ENCODE measurements around the gene ZNF79.

The ZNF79 gene
- 9.8 to 16.3 (median 10.4) reads per million in 4 donors for total RNA-seq

DNA sequence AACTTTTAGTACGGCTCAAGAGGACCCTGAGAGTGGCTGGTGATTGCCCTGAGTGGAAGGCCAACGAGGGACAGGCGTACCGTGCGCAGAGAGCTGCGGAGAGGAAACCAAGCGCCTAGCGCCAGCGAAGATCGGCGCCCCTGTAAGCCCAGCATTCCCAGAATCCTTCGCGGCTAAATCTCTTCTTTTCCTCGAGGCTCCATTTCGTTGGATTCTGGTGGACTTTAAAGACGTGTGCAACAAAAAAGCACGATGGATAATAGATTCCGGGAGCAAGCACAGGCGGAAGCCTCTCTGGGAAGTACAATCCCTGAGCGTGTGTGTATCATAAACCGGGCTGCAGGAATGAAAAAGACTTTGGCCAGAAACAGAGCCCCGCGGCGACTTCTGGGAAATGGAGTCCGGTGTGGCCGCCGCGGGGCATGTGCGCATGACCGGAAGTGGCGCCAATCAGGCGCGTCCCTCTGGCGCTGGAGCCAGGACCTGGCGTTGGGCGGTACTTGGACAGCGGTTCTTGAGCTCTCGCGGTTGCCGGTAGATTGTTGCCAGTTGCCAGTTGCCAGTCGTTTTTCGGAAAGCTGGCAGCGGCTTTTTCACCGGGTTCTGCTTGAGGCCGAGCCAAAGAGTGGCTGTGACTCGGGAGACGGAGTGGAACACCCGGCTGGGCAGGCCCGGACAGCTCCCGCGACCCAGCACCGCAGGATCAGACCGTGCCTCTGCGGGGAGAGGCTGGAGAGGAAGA is at the start of gene ZNF79:
Gene ZNF79 (plus strand): TSS at position 449 of the 742 bp plus-strand sequence. CDS start 406 bp downstream, outside the sequence.
- DNase-seq, result peak; percentile 82 to 93 (median 86)

- DNase-seq, result no peak
Measured at GRCh38 chr9:127380479-127380878, 43.7 kb upstream of the ZNF79 start.

DNA sequence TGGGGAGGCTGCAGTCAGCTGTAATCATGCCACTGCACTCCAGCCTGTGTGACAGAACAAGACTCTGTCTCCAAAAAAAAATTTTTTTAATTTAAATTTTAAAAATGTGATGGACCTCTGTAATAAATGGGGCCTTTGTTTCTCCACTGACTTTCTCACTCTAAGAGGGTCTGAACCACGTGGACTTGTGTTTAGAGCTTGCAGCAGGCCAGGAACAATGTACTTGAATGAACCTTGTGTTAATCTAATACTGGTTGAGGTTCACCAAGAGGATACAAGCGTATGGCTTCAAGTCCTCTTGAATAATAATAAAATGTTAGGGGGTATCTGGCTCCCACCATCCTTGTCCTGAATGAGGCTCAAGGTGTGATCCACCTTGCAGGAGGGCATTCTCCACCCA is 41.6 kb upstream of the ZNF79 start:
- DNase-seq, result no peak

GRCh38 chr9:127384016-127384730 is 40.0 kb upstream of the ZNF79 start:
- DNase-seq, result no peak

DNA sequence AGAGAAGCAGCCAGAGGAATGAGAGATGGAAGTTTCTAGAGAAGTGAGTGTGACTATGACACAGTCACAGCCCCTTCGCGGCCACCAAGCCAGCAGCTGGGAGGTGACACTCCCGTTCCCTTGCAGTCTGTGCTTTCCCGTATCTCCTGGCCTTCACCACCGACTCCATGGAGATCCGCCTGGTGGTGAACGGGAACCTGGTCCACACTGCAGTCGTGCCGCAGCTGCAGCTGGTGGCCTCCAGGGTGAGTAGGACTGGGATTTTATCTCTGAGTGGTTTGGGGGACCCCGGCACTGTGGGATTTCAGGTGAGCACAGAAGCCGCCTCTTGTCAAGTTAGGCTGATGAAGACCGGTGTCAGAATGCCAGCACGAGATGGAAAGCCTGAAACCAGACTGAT is 39.3 kb upstream of the ZNF79 start:
- no peak for DNase-seq

DNA sequence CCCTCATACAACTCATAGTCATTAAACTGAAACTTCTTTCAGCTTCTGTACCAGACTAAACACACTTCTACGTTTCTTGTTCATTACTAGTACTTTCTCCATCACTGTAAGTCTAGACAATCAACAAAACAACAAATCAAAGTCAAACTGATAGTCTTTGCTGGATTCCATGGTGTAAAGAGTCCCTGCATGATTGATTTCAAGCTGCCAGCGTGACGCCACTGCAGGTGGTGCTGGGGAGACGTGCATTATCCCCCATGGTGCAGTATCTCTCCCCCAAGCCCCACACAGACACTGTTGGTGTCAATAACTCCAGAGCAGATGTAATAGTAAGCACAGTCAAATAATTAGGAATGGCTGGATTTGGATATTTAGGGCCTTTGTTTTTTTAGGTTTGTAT is 37.9 kb upstream of the ZNF79 start:
- no peak for DNase-seq

DNA sequence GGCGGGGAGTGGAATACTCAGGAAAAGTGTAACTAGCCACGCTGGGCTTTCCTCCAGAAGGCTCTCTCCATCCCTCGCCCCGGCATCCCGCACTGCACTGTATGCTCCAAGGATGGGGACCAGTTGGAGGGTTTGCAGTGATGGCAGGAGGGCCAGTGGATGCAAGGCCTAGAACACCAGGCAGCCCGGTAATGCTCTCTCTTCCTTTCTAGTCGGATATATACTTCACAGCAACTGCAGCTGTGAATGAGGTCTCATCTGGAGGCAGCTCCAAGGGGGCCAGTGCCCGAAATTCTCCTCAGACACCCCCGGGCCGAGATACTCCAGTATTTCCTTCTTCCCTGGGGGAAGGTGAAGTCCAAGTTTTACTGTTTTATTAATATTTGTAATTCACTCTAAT is 37.2 kb upstream of the ZNF79 start:
- no peak for DNase-seq

- peak; percentile 68 to 92 (median 83) for DNase-seq
Measured at GRCh38 chr9:127388037-127388855, 35.9 kb upstream of the ZNF79 start.

DNA sequence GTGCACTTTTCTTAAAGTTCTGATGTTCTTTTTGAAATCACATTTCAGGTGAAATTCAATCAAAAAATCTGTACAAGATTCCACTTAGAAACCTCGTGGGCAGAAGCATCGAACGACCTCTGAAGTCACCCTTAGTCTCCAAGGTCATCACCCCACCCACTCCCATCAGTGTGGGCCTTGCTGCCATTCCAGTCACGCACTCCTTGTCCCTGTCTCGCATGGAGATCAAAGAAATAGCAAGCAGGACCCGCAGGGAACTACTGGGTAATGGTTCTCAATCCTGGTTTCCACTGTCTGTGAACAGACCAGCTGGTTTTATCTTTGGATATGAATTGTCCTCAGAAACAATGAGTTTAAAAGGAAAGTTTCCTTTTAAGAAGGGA is 35.3 kb upstream of the ZNF79 start:
- DNase-seq, result no peak

DNA sequence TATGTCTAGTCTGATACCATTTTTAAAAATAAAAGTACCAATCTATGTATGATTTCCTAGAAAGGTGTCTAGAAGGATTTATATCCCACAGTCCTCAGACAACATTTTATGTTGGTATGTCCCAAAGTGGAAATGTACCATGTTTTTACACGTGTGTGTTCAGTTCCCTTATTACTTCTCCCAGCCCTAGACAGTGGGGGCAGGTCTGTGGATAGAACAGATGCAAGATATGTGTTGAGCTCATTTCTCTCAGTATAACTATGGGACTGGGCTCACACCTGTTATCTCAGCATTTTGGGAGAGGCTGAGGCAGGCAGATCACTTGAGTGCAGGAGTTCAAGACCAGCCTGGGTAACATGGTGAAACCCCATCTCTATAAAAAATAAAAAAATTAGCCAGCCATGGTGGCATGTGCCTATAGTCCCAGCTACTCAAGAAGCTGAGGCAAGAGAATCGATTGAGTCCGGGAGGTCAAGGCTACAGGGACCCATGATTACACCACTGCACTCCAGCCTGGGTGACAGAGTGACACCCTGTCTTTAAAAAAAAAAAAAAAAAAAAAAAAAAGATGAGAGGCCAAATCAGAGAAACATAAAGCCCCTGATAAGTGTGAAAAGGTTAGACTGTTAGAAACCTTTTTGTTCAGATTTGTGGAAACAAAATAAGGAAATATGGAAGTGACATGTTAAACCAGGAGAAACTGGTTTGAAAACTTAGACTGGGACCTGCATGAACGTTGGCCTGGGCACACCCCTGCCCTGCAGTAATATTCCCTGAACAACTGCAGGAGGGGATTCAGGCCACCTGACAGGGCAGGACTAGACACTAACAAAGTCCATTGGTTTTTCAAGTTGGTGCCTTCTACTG is 34.6 kb upstream of the ZNF79 start:
- DNase-seq, result no peak

DNA sequence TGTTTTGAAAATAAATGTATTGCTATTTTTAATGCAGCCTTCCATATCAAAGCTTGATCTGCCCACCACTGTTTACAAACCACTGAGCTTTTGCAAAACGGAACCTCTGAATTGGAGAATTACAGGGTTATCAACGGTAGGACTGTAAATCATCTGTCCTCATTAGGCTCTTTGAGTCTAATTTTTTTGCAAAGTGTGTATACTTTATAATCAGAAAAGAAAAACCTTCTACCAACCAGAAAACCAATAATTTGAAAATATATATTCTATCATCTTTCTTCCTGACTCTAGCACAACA is 34.0 kb upstream of the ZNF79 start:
- DNase-seq, result no peak

GRCh38 chr9:127390563-127390962 is 33.6 kb upstream of the ZNF79 start:
- DNase-seq, result no peak

DNA sequence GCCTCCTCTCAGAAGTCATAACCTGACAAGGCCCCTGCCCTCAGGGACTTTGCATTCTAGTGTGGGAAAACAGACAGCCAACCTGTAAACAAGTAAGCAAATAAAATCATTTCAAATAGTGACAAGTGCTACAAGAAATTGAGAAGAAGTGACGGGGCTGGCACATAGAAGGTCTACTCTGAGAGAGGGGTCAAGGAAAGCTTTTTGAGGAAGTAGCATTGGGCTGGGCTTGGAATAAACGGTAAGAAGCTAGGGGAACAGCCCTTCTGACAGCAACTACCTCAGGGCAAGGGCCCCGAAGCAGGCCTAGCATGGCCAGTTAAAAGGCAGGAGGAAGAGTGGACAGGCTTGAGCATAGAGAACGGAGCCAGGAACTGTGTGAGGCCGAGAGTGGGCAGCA is 32.0 kb upstream of the ZNF79 start:
- DNase-seq, result no peak

DNA sequence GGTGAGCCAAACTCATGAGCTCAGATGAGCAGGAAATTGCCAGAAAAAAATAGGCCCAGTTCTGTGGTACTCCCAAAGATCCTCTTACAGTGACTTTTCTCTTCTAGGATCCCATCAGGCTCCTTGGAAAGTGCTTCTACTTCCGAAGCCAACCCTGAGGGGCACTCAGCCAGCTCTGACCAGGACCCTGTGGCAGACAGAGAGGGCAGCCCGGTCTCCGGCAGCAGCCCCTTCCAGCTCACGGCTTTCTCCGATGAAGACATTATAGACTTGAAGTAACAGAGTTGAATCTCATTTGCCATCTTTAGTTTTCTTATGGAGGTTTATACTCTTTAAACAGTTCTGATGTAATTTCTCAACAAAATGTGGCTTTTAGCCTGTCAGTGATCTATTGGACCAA is 31.2 kb upstream of the ZNF79 start:
- no peak for DNase-seq

DNA sequence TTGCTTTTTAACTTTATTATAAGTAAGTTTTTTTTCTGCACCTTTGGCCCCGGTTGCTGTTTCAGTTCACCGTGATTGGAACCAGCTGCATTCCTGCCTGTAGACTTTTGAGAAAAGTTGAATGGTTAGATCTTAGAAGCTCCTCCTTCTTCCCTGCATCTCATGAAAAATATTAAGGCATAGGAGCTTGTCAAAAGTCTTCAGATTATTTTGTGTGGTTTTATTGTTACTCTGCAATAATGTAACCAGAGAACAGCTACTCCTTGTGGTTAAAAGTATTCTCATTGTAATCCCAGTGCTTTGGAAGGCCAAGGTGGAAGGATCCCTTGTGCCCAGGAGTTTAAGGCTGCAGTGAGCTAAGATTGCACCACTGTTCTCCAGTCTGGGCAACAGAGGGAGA is 30.5 kb upstream of the ZNF79 start:
- DNase-seq, result no peak

DNA sequence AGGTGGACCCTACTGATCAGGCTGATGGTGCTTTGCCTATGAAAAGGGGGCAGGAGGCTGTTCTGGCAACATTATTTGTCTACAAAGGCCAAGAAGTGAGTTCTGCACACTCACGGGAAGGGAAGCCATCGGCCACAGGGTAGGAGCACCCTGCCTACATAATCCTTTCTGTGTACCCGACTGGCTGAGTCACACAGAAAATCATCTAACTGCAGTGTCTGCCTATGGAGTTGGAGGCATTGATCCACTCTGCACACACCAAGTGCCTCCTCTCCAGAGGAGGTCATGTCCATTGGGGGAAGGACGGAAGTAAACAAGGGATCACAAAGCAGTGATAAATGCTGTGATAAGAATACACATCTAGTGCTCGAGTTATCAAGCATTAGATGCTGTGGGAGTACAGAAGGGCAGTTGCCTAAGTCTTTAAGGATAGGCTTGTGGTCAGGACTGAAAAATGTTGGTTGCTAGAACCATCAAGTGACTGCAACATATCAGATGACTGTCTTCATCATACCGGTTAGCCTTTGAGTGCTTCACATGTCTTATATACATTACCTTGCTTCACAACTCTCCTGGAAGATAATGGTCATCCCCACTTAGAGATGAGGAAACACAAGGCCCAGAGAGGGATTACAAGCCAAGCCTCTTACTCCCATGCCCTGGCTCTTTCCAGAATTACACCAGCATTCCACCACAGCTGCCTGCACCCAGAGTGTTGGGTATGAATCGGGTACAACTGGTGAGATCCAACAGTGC is 28.5 kb upstream of the ZNF79 start:
- no peak for DNase-seq

DNA sequence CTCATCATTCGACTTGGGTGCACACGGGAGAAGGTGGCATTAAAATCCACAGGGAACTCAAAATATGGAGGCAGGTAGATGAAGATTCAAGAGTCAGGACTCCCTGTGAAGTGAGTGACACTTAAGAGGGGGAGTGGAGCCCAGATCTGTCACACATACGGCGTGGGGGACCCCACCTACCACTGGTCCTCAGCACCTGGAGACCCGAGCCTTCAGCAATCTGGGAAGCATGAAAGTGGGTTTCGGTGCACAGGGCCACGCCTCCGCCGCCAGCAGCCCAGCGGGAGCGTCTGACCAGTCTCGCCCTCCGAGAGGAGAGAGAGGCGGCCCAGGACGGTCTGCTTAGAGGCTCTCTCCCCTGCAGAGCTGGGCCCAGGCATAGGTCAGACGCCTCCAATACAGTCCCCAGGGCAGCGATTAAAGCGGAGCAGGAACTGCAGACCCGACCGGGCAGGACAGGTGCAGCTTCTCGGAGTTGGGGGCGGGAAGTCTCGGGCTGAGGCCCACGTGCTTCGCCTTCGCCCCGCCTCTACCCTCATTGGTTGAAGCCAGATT is 27.9 kb upstream of the ZNF79 start:
- no peak for DNase-seq

GRCh38 chr9:127396808-127397645 is 27.2 kb upstream of the ZNF79 start, which contains the start of gene SLC2A8:
SLC2A8 (plus strand) TSS chr9:127397169; CDS start chr9:127397231, 62 bp downstream.
- peak; percentile 84 to 98 (median 85) for DNase-seq

GRCh38 chr9:127397646-127398274 is 26.4 kb upstream of the ZNF79 start:
- peak in 1 of 5 donors; percentile 41 for DNase-seq

DNA sequence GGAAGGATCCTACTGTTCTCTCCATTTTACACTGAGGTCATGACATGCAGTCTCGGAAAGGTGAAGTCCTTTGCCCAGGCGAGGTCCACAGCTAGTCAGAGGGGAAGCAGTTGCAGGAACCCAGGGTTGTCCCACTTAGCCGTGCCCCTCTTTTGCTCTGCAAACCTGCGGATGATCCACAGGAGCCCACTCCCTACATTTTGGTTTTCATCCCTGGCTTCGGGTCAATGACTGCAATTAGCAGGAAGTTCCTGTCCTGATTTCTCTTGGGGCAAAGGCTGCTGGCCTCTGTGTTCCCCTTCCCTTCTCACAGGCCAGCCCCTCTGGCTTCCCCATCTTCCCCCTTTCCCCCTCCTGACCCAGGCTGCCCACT is 25.9 kb upstream of the ZNF79 start:
- DNase-seq, result no peak
